ENCODE data around the gene E2F1. TPM values are rescaled to one million over a fixed set of nuclear protein-coding genes. Genes with fewer than 3 reads are reported as not detected.

E2F1 gene
- total RNA-seq, 2 experiments from 2014 or later = 128 to 148 TPM

GRCh38 chr20:33658510-33658909 lies 27.7 kb downstream of the E2F1 start:
- no TSS peak for BruUV-seq (replicated peaks)
- Histone ChIP-seq H3K79me2 (ENCODE audit: insufficient read depth, low read depth, low read length) (no peaks in the 10 kb centered on the region), H3K4me3 (ENCODE audit: low read depth, low read length, poor library complexity, severe bottlenecking) (no peak overlapping the region), H3K9me3 (ENCODE audit: low read length) (no peaks in the 10 kb centered on the region), H3K27ac (ENCODE audit: low read depth, low read length, poor library complexity, severe bottlenecking) (no peak overlapping the region), H4K20me1 (ENCODE audit: insufficient read depth, low read length) (no peaks in the 10 kb centered on the region), H3K4me1 (ENCODE audit: insufficient read depth, low read length, poor library complexity, severe bottlenecking) (peaks cover 14% of the 10 kb centered on the region), H3K4me2 (ENCODE audit: low read length) (no peak overlapping the region), H2AFZ (ENCODE audit: low read length) (no peak overlapping the region), H3K9me2 (ENCODE audit: insufficient read depth, low read length) (no peaks in the 10 kb centered on the region), H3K36me3 (ENCODE audit: insufficient read depth, low read length) (peaks cover 27% of the 10 kb centered on the region; the same call in 1 of the 2 replicates)
- no peak for TF ChIP-seq CTCF (conservative IDR thresholded peaks at IDR 0.05; ENCODE audit: low read length)
- DNase-seq (ENCODE audit: low spot score) = no peak
- intact Hi-C loops (cut with micrococcal nuclease; ENCODE audit: unreplicated experiment) = no loop called here
- POLR2A ChIA-PET = interaction anchor here (0.5 kb wide), 1 partner anchor 187 kb away, joined by 4 read pairs; no protein-coding TSS in a partner anchor
- CTCF ChIA-PET (ENCODE audit: unreplicated experiment) = no interaction called here

DNA sequence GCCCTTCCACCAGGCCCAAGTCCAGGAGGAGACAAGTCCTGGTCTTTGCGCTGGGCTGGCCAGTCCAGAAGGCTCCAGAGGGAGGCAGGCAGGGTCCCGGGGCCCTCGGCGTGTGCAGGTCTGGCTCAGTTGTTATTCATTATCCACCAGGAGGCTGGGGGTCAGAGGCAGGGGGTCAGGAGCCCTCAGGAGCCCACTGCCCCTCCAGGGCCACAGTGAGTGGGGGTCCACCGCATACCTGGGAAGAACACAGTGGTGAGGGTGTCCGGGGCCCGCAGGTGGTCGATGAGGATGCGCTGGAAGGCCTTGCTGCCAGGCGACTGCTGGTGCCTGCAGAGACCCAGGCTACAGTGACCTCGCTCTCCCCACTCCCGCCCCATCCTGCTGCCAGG lies 28.5 kb downstream of the E2F1 start:
- intact Hi-C loops (cut with micrococcal nuclease; ENCODE audit: unreplicated experiment) = no loop called here
- CTCF ChIA-PET (ENCODE audit: unreplicated experiment) = no interaction called here

More for the DNA sequence above, 28.5 kb downstream of the E2F1 start:
- no peaks in the 10 kb centered on the region for H3K9me3 ChIP-seq (ENCODE audit: low read length)
- H3K4me1 ChIP-seq (ENCODE audit: insufficient read depth, low read length, poor library complexity, severe bottlenecking) = peaks cover 15% of the 10 kb centered on the region
- POLR2A ChIA-PET = no interaction called here
- DNase-seq (ENCODE audit: low spot score) = no peak
- H3K36me3 ChIP-seq (ENCODE audit: insufficient read depth, low read length) = peaks cover 27% of the 10 kb centered on the region; the same call in 1 of the 2 replicates
- H3K9me2 ChIP-seq (ENCODE audit: insufficient read depth, low read length) = no peaks in the 10 kb centered on the region
- no TSS peak for BruUV-seq (replicated peaks)
- H4K20me1 ChIP-seq (ENCODE audit: insufficient read depth, low read length) = no peaks in the 10 kb centered on the region
- no peak overlapping the region for H2AFZ ChIP-seq (ENCODE audit: low read length)
- H3K27ac ChIP-seq (ENCODE audit: low read depth, low read length, poor library complexity, severe bottlenecking) = no peak overlapping the region
- no peak overlapping the region for H3K4me3 ChIP-seq (ENCODE audit: low read depth, low read length, poor library complexity, severe bottlenecking)
- no peak overlapping the region for H3K4me2 ChIP-seq (ENCODE audit: low read length)
- TF ChIP-seq CTCF (conservative IDR thresholded peaks at IDR 0.05; ENCODE audit: low read length) = no peak
- no peak for TF ChIP-seq EZH2phosphoT487 (IDR thresholded peaks at IDR 0.05; ENCODE audit: borderline replicate concordance, low read depth, low read length)
- no peaks in the 10 kb centered on the region for H3K79me2 ChIP-seq (ENCODE audit: insufficient read depth, low read depth, low read length)

Measured in OCI-LY7 (cell line).